GM19395 (cell line): ENCODE measurements around the gene USP33.
"Not testable (repeated sequence)": the region's sequence is repeated elsewhere in the genome, so short reads cannot be mapped to it uniquely, and the experiment has no call there.

ENCODE experiments used
- ATAC-seq: cut with Tn5 transposase; IDR thresholded peaks from one replicate; pipeline ENCODE4 v1.9.1; 2021; ENCODE audit warnings: mild to moderate bottlenecking, moderate library complexity; ENCODE audit not compliant: unreplicated experiment

The USP33 gene

DNA sequence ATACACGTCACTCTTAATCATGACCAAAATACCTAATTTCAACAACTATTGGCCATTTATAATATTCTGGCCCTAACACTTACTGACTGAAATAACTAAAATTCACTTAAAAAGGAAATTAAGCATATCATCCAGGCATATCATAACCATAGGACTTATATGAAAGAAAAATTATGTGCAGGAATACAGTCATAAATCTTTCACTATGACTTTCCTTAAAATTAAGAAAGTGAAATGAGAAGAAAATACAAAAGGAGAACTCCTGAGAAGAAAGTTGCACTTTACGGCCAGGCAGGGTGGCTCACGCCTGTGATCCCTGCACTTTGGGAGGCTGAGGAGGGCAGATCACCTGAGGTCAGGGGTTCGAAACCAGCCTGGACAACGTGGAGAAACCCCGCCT, 86.6 kb downstream of the USP33 start:
- ATAC-seq, result no peak

DNA sequence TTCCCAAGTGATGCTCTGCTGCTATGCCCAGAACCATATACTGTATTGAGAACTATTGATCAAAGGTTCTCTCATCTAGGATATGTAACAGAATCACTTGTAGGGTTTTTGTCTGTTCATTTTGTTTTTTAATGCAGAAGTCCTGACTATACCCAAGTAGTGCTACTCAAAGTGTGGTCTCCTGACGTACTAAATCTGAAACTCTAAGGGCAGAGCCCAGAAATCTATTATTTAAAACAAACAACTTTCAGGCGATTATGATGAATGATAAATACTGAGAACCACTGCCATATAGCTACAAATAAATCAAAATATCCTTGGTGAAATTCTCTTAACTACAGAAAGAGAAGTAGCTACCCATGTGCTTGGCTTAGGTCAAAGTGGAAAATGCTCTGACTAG, 87.3 kb downstream of the USP33 start:
- peak; percentile 40 for ATAC-seq

DNA sequence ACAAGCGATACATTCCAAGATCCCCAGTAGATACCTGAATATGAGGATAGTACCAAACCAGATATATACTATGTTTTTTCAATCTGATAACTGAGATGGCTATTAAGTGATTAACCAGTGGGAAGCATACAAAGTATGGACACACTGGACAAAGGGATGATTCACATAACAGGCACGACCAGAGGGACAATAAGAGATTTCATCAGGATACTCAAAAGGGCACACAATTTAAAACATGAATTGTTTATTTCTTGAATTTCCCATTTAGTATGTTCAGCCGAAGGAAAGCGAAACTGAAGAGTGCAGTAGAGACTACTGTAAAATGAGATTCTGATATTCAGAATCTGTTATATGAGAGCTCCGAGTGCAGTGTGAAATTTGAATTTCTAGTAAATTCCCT, 87.8 kb downstream of the USP33 start:
- peak; percentile 43 for ATAC-seq

DNA sequence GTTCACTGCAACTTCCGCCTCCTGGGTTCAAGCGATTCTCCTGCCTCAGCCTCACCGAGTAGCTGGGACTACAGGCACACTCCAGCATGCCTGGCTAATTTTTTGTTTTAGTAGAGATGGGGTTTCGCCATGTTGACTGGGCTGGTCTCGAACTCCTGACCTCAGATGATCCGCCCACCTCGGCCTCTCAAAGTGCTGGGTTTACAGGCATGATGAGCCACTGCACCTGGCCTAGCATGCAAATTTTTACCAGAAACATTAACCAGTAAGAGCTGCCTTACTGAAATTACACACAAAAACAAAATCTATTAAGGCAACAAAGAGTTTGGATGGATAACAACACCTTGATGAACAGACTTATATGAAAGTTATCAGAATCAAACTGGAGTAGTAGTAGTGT, 89.3 kb downstream of the USP33 start:
- ATAC-seq, result no peak

DNA sequence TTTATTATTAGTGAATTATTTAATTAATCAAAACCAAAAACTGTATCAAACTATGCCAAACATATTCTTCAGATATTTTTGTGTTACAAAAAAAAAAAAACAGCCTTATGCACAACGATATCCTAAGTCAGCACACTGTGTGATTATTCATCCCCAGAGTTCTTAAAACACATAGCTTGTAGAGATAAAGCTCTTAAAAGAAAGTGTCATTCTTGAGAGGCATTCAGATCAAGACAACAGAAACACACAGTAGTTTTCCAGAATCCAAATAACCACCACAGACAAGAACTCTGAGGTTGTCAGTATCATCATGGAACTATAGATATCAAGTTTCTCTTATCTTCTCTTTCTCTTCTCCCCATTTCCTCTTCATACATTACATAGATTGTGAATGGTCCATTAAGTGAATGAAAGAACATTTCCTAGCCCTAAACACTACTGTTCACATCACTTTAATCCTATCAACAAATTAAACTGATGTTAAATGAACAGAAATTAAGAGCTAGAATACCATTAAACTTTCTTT, 90.7 kb downstream of the USP33 start:
- no peak for ATAC-seq

DNA sequence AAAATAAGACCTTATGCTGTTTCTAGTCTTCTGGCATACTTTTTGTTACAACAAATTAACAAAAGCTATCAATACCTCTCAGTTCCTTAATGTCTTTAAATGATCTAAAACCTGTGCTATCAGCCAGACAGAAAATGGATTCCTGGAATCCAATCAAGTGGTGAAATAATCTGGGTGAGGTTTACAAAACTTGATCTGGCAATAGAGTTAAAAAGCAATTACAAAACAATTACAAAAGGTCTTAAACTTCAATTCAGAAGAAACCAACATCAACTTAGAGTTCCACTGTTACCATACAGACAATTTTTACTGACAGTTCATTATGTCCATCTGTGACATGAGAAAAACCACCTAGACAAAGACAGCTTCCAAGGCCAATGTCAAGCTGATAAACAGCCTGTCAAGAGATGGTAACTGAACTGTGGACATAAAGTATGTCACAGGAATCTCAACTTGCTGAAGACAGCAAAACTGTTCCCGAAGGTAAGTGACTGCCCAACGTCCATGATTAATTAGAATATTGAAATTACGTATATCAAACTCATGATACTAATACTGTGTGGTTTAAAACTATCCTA, 94.6 kb downstream of the USP33 start:
- ATAC-seq, result no peak

DNA sequence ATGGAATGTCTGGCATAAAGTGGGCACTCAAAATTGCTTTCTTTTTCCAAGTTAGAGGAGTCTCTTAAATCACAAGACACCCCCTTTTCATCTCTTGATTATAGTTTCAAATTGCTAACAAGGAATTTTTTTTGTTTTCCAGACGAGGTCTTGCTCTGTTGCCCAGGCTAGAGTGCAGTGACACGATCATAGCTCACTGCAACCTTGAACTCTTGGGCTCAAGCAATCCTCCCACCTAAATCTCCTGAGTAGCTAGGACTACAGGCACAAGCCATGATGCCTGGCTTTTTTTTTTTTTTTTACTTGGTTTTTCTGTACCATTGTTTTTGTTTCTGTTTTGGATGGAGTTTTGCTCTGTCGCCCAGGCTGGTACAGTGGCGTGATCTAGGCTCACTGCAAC, 98.0 kb downstream of the USP33 start:
- no peak for ATAC-seq

DNA sequence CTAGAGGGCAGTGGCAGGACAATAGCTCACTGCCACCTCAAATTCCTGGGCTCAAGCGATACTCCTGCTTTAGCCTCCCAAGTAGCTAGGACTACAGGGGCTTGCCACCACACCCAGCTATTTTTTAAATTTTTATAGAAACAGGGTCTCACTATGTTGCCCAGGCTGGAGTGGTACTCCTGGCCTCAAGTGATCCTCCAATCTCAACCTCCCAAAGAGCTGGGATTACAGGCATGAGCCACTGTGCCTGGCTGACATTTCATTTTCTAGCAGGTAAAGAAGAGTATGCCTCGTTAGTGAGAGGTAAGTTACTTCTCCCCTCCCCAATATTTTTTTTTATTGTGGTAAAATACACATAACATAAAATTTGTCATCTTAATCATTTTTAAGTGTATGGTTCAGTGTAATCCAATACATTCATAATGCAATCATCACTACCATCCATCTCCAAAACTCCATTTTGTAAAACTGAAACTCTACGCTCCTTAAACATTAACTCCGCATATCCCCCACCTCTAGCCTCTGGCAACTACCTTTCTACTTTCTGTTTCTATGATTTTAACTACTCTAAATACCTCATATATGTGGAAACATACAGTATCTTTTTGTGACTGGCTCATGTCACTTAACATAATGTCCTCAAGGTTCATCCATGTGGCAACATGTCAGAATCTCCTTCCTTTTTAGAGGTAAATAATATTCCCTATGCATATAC, 99.6 kb downstream of the USP33 start:
- peak; percentile 52 for ATAC-seq

DNA sequence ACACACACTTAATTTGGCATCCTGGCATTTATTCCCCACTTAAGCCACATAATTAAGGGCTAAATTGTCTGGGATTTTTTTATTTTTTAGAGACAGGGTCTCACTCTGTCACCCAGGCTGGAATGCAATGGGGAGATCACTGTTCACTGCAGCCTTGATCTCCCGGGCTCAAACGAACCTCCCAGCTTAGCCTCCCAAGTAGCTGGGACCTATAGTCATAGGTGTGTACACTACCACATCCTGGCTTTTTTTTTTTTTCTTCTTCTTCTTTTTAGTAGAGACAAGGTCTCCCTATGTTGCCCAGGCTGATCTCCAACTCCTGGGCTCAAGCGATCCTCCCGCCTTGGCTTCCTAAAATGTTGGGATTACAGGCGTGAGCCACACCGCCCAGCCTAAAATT, 101.4 kb downstream of the USP33 start:
- no peak for ATAC-seq

DNA sequence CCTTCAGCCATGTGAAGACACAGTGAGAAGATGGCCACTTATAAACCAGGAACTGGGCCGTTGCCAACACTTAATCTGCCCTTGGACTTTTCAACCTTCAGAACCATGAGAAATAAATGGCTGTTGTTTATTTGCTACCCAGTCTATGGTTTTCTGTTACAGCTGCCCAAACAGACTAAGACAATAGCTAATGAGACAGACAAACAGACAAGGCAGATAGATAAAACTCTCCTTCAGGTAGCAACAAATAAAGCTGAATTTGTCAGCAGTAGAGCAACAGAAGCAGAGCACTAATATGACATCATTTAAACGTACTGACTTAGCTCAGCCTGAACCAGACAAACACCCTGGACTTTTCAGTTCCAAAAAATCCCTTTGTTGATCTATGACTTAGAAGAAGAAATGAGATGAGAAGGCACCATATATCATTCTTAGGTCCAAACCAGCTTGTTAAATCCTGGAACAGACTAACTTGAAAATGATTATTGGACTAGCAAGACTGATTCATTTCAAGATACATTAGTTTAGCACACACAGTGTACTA, 104.1 kb downstream of the USP33 start:
- ATAC-seq, result no peak

DNA sequence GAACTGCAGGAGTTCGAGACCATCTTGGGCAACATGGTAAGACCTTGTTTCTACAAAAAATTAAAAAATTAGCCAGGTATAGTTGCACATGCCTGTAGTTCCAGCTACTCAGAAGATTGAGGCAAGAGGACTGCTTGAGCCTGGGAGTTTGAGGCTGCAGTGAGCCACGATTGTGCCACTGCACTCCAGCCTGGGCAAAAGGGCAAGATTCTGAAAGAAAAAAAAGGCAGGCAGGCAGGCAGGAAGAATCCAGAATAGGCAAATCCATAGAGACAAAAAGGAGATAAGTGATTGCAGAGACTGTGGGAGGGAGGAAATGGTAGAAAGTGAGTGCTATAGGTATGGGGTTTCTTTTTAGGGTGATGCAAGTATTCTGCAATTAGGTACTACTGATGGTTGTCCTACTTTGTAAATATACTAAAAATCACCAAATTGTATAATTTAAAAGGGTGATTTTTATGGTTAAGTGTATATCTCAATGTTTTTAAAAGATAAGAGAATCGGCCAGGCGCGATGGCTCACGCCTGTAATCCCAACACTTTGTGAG, 106.6 kb downstream of the USP33 start:
- ATAC-seq, result no peak

DNA sequence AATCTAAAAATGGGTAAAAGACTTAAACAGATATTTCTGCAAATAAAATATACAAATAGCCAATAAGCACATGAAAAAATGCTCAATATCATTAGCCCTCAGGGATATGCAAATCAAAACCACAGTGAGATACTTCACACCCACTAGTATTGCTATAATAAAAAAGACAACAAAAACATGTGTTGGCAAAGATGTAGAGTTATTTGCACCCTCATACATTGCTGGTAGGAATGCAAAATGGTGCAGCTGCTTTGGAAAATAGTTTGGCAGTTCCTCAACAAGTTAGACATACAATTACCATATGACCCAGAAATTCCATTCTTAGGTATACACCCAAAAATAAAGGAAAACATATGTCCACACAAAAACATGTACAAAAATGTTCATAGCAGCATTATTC, 107.4 kb downstream of the USP33 start:
- ATAC-seq, result no peak

DNA sequence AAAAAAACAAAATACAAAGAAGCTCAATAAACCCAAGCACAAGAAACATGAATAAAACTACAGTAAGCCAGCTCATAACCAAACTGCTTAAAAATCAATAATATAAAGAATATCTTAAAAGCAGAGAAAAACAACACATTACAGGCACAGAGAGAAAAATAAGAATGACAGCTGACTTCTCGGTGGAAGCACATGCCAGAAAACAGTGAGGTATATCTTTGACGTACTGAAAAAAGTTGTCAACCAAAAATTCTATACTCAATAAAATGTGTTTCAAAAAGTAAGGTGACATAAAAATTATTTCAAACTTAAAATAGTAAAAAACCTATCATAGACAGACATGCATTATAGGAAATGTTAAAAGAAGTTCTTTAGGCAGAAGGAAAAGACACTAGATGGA, 110.5 kb downstream of the USP33 start:
- ATAC-seq, result no peak

DNA sequence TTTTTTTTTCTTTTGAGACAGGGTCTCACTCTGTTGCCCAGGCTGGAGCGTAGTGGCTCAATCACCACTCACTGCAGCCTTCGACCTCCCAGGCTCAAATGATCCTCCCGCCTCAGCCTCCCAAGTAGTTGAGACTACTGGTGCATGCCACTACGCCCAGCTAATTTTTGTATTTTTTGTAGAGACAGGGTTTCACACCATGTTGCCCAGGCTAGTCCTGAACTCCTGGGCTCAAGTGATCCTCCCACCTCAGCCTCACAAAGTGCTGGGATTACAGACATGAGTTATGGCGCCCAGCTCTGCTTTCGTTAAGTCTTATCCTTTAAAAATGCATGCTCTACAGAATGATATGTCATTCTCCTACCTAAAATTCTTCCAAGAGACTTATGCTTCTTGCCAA, 113.4 kb downstream of the USP33 start:
- ATAC-seq, result not testable (repeated sequence)
